GM11168 (cell line): Measurements from ENCODE around the gene KDM5A.

ENCODE experiments used
- in situ Hi-C: fragments of 300-500 bp; cut with MboI; formaldehyde crosslinking; loops from one replicate; pipeline ENCODE4 v1.12.0; 2022; ENCODE audit warnings: low sequenced_read_pairs; ENCODE audit not compliant: unreplicated experiment

KDM5A gene

DNA sequence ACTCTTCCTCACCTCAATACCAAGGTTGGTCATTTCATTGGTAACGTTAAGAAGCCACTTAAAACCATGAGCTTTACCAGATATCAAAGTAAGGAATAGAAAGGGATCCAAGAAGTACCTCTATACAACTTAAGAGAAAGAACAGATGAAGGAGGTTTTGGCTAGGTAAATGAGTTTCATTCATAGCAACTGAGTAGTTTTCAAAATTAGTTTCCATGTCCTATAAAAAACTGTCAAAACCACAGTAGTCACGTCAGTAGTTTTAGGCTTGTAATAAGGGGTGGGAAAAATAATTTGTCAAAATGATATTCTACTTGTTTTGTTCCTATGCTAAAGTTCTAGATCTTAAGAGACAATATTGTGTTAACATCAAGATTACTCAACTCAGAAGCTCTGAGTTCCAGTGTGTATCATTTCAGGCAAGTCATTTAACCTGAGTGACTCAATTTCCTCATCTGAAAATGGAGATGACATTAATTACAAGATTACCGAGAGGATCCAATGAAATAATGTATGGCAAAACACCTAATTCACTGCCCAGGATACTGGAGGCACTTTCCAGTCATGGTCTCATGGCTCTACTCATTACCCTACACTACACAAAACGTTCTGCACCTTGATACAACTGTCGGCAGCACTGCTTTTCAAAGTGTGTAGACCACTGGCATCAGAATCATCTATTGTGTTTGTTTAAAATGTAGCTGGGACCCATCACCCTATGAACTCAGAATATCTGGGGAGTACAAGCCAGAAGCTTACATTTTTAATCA lies 102.4 kb downstream of the KDM5A start:
- in situ Hi-C loops: no loop called here

DNA sequence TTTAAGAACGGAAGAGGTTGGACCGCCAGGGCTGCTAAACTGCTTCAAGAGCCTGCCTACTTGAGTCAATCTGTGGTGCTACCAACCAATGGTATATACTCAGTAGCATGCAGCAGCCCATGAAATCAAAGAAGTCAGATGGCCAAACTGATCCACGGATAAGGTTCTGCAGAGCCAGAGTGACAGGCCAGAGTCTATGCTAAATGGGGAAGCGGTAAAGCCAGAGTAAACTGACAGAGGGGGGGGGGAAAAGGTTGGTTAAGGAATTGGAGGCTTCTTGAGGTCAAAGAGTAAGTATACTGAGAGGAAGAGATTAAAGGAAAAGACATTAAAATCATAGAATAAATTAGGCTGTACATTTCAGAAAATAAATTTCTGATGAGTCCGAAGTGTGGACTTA lies 111.1 kb downstream of the KDM5A start:
- in situ Hi-C loops: no loop called here

DNA sequence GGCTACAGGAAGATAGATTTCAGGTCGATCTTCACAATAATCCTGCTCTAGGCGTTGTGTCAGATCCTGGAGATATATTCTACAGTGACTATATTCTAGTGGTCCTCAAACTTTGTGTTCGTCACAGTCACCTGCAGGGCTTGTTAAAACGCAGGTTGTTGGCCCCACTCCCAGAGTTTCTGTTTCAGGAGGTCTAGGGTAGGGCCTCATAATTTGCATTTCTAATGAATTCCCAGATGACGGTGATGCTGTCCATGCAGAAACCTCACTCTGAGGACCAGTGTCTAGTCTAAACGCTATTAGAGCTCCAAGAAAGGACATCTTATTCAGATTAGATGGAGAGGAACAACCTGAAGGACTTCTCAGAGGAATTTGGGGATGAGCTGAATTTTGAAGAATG lies 113.3 kb downstream of the KDM5A start:
- in situ Hi-C loops: no loop called here

DNA sequence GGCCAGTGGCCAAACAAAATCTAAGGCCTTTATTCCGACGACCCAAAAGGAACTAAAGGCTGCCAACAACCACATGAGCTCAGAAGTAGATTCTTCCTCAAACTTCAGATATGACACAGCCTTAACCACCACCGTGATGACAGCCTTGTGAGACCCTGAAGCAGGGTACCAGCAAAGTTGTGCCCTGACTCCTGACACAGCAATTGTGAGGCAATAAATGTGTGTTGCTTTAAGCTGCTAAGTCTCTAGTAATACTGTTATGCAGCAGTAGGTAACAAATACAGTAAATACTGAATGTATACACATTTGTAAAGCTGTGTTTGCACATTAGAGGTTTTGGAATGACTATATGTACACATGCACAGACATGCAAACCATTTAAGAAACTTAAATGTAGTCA lies 115.7 kb downstream of the KDM5A start:
- in situ Hi-C loops: no loop called here

DNA sequence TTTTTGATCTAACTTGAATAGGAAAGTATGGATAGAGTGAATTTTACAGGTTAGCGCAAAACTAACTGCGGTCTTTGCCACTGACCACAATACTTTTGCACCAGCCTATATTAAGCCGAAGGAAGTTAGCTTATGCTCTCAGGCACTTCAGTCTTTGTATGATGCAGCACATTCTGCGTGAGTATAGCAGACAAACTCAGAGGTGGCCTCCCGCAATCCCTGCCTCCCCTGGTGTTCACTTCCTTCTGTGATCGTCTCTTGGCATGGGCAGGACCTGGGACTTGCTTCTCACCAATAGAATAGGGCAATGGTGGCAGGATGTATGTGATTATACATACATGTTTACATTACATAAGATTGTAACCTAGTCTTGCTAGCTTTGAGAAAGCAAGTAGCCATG lies 116.2 kb downstream of the KDM5A start:
- in situ Hi-C loops: no loop called here

DNA sequence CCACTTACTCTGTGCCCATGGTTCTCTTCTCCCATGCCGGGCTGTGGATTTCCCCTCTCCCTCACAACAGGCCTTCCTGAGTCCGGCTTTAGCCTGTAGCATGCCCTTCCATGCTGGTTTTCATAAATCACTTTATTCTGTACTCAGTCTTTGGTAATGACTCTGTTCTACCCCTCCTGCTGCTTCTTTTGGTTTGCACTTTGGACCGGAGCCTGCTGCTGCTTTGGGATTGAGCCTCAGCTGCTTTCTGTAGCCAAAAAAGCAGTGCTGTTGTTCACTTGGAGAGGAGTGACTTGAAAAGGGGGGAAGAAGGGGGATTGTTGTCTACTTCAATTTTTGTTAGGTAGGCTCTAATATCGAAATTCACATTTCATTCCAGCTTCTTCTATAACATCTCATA lies 118.0 kb downstream of the KDM5A start:
- in situ Hi-C loops: no loop called here

DNA sequence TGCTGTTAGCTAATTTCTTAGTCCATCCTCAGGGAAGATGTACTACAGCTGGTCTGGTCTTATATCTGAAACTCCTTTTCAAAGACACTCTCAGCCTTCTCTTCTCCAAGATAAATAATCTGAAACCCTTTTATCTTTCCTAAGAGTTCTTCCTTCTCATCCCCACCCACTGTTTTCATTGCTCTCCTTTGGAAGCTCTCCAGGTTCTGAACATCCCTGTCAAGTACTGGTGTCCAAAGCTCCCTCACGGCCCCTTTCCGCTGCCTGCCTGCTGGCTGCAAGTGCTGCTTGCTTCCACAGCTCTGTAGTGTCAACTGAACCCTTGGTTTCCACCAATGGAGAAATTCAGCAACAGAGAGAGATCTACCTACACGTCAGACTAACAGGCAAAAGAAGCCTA lies 119.9 kb downstream of the KDM5A start:
- in situ Hi-C loops: no loop called here

DNA sequence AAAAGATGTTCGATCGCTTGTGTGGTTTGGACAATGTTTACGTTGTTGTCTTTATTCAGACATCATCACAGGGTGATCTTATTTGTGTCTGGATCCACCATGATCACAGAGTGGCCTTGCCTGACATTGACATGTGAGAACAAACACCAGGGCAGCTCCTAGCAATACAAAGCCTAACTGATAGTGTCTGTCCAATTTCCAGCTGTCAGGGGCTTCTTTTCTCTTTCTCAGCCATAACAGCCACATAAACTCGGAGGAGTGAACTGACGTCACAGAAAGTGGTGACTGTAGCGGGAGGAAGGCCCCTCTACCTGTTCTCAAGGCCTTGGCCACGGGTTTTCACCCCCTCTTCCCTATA lies 120.7 kb downstream of the KDM5A start:
- in situ Hi-C loops: no loop called here

DNA sequence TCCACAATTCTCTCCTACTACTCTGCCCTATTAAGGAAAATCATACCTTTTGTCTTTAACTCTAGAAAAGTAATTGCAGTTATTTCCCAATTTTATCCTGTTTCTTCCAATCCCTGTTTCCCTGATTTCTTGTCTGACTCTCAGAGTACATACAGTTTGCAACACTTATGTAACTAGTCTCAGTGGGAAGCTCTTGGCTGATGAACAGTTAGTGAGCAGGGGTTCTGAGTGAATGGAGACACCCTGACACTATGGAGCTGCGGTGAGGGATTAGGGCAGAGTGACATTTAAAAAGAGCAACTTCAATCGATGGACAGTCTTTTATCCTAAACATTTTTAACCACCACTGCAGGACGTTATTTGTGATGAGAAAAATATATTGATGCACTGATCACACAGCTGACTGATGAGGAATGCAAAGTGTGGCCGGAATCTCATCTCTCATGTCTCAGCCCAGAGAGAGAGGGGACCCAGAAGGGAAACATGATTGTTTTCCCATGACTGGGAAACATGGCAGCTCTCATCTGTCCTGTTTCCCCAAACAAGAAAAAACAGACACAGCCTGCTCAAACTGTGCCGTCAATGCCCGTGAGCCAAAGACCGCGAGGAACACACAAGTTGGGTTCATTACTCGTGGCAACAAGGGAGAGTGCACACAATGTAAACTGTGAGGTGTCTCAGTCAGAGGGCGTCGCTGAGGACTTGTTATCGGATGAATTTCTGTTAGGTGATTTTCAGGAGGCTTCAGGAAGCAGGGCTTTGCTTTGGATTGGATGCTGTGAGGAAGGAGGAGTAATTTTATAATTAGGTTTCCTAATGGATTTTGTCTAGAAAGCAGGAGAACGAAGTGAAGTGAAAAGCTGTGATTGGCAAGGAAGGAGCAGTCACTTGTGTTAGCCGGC lies 121.3 kb downstream of the KDM5A start:
- in situ Hi-C loops: no loop called here

DNA sequence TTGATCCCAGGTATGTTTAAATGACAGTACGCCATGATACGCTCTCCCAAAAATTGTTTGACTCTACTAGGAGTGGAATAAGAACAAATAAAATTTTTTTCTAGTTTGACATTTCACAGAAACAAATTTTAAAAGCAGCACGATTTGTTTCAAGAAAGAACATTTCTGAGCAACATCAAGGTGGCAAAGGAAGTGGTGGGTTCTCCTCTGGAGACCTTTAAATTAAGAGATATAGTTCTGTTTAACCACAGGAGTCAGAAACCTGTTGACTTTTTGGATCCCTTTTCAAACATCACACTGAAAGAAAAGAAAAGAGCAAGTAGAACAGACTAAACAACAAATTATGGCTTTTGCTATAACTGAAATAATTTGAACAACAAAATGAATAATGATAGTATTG lies 124.0 kb downstream of the KDM5A start:
- in situ Hi-C loops: no loop called here

DNA sequence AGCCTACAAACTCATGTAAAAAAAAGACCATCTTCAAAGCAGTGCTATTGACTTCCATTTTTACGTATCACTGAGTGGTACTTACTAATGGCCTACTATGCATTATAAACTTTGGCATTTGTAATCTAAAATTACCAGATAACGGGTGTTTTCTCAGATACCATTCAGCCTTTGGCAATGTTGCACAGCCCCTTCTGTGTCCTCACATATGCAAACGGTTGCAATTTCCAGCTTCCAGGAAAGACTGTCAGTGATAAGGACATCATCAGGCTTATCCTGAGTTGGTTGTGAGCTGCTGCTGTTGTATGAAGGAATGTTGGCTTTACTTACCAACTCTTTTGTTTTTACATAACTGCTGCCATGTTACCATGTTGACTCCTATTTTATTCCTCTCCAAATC lies 124.9 kb downstream of the KDM5A start:
- in situ Hi-C loops: no loop called here

DNA sequence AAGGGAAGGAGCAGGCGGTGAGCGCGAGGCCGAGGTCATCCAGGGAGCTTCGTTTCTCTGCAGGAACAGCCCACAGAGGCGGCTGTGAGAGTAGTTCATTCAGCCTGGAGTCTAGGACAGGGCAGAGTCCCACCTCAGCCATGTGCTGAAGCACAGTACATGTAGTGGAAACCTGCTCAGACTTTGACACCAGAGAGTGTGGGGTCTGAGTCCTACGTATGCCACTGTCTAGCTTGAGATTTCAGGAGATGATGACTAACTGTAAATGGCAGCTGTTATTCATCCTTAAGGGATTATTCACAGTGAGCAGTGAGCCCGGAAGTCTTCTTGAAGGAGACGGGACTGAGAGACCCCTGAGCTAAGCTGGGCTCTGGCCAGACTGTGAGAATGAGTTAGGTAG lies 125.5 kb downstream of the KDM5A start:
- in situ Hi-C loops: no loop called here

DNA sequence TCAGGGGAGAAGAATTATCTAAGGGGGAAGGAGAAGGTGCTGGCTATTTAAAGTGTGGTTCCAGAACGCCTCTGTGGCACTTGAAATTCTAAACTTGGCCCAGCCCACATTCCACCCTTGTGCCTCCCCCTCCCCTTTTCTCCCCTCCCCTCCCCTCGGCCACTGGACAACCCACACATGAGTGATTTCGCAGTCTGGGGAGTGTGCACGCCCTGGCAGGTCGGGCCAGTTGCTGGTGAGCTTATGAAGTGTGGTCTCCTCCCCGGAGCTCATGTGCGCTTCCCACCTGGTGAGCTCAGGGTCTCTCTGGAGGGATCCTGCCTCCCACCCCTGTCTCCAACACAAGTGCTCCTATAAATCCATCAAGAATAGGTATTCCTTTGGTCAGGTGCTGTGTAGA lies 126.3 kb downstream of the KDM5A start, which contains the start of gene SLC6A13:
Gene SLC6A13, minus strand, starts transcription at position 20 of the 400 bp plus-strand sequence. CDS start 2,784 bp downstream, outside the sequence.
- in situ Hi-C loops: no loop called here

DNA sequence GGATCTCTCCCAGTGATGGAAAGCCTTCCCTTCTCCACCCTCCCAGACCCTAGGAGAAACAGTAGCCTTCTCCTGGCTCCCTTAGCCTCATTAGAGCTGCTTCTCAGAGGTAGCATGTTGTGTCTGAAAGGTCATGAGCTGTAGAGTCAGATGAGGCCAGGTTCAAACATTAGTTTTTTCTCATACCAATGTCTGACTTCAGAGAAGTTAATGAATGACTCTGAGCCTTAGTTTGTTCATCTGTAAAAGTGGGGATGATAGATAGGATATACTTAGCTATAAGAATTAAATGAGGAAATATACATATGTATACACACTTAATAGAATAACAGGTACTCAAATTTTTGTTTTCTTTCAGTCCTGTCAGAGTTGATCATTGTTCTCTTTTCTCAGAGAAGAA lies 127.0 kb downstream of the KDM5A start:
- in situ Hi-C loops: no loop called here

DNA sequence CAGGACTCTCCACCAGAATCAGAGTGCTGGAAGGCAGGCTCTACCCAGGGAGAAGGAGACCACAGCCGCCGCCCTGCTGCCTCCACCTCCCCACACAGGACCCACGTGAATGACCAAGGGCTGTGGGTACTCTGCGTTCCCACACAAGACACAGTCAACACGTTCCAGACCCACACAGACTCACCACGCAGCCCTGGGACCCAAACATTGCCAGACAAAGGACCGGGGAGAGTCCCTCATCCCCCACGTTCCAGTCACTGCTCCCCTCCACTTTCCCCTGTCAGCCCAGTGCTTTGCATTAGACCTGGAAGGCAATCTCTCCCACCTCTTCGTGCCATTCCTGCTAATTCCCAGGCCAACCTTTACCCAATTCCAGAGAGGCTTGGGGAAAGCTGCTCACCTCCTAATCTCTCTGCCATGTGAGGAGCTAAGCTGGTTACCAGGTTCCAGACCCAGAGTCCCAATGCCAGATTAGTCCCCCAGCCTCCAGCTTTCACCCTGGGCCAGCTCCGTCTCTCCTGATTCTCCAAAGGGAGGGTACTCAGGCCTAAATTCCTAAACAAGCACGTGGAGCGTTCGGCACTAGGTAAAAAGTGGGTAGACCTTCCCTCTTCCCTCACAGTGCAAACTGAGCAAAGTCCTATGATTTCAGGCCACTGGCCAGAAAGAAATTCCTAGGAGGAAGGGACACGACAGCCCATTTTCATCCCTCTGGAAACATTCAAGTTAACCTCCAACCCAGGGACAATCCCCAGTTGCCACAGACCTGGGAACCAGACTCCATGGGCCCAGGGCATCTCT lies 131.4 kb downstream of the KDM5A start:
- in situ Hi-C loops: no loop called here

DNA sequence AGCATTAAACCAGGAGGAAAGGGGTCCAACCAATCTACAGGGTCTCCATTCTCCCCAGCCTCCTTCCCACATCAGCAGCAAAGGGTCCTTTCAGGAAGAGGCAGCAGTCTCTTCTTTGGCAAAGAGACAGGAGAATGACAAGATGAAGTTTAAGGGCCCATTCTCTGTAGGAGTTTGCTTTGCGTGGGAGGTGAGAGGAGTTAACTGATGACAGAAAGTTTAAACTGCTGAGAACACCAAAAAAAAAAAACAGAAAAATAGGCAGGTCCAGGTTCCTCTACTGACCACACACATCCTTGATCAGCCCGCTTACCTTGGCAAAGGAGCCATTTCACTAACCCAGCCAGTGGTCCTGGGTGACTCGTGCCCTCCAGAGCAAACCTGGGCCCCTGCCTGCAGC lies 132.2 kb downstream of the KDM5A start:
- in situ Hi-C loops: no loop called here

DNA sequence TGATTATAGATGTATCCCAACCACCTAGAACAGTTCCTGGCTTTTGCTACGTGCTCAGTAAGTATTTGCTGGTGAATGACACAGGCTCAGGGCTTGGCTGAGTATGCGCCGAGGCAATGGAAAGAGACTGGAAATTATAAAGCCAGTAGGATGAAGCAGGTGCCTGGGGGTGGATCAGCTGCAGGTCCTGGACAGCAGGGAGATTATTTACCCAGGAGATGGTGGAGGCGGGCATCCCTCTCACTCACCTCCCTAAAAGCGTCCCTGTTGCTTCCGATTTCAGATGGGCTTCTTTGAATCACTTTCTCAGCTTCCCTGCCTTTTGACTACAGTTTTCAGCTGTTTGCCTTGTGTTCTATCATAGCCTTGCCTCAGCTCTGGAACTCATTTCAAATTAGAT lies 132.9 kb downstream of the KDM5A start:
- in situ Hi-C loops: no loop called here

DNA sequence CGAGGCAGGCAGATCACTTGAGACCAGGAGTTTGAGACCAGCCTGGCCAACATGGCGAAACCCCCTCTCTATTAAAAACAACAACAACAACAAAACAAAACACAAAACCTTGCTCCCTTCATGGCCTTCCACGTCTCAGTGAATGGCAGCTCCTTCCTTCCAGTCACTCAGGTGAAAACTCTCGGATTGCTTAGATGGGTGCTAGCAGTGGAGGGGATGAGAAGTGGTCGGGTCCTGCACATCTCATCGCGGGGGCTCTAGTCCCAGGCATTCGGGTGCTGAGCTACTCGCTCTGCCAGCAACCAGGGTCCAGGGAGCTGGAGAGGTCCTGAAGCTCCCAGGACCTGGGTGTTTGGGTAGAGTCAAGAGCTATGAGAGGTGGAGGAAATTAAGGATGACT lies 134.2 kb downstream of the KDM5A start:
- in situ Hi-C loops: no loop called here

DNA sequence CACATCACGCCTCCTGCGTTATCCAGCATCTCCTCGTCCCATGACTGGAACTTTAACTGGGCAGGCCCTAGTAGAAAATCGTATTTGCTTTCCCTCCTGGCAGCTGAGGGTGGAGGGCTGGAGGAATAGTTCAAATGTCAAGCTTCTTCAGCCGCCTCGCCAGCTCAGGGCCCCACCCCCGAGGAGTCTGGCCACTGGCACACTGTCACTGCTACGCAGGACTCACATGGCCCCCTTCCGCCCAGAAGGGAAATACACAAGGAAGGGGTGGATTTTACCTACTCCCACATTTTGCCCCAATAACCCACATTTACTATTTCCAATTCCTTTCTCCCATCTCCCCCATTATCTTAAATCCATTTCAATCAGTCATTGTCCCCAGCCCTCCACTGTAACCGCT lies 135.1 kb downstream of the KDM5A start:
- in situ Hi-C loops: no loop called here

DNA sequence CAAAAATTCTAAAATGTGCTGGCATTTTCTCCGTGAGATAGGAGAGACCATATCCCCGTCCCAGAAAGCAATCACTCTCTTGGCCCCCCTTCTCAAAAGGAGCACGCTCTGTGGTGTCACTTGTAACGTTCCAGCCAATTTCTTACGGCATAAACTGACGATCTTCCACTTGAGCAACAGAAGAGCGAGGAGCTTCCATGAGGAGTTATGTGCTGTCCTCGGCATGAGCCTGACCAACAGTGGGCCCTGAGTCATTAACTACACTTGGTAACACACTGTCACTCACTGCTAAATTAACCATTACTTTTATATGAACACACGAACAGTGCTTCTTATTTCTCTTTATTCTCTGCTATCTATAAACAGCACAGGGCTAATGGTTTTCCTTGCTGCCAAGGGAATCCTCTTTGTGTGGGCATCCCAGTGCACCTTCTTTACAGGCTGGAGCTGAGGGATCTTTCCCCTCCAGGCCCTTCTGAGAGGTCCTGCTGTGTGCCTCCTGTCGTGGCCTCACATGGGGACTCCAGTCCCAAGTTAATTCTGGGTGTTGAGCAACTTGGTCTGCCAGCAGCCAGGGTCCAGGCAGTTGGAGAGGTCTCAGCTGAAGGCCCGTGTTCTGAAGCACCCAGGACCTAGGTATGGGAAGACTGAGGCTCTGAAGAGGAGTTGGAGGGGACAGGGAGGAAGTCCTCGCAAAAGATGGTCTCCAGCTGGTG lies 135.8 kb downstream of the KDM5A start:
- in situ Hi-C loops: no loop called here
